Measurements from ENCODE around the gene PNMA6E. TPM values are rescaled to one million over a fixed set of nuclear protein-coding genes. Genes with fewer than 3 reads are reported as not detected.

Gene PNMA6E
- total and polyA plus RNA-seq, 9 of the 15 experiments (the other 6 are each of a cell fraction or from before 2014, with no cell fraction given): 0.03 TPM; not detected in 8

GRCh38 chrX:153447581-153447960 is 46.4 kb upstream of the PNMA6E start:
- WGBS (ENCODE audit: insufficient coverage, low coverage, missing lambda C conversion rate): 70% methylated on average over 4 of the region's 8 CpGs
- FAIRE-seq (no peak), DNase-seq (ENCODE audit: extremely low read depth in 1 of 4, low spot score in 3 of 4) (no peak), ATAC-seq (no peak)
- BruUV-seq (replicated peaks): no TSS peak
- POLR2A ChIA-PET: interaction anchor here (0.7 to 0.9 kb wide), 2 partner anchors 19 to 31 kb away, joined by 3 to 4 read pairs; no protein-coding TSS in a partner anchor
- Histone ChIP-seq H3K4me1 (replicated peaks in 1 of 2; ENCODE audit: control insufficient read depth in 2 of 2, insufficient read depth in 2 of 2, low read length in 2 of 2) (peaks cover 0 to 41% of the 10 kb centered on the region in 2 experiments; a peak in 2 of 5 replicates), H3K9ac (ENCODE audit: insufficient read depth in 1 of 2, low read depth in 2 of 2, low read length in 2 of 2) (no peak overlapping the region), H2AFZ (ENCODE audit: low read depth, low read length) (no peak overlapping the region), H3K27ac (ENCODE audit: extremely low read depth, low read depth, low read length) (no peak overlapping the region), H3K9me1 (ENCODE audit: control insufficient read depth, insufficient read depth, low read length) (no peaks in the 10 kb centered on the region), H3K9me3 (replicated peaks; ENCODE audit: control insufficient read depth, insufficient read depth, low read depth, low read length) (no peaks in the 10 kb centered on the region), H3K79me2 (ENCODE audit: control insufficient read depth, insufficient read depth, low read length) (no peaks in the 10 kb centered on the region), H3K27me3 (ENCODE audit: control insufficient read depth in 2 of 2, insufficient read depth in 2 of 2, low read length in 2 of 2) (no peaks in the 10 kb centered on the region), H3K4me3 (no peak overlapping the region), H3K36me3 (ENCODE audit: control insufficient read depth, insufficient read depth, low read length) (peaks cover 25% of the 10 kb centered on the region; the same call in 2 of the 3 replicates), H3K4me2 (ENCODE audit: insufficient read depth, low read length) (no peak overlapping the region), H4K20me1 (replicated peaks; ENCODE audit: control insufficient read depth, insufficient read depth, low read length) (no peaks in the 10 kb centered on the region)
- intact Hi-C loops (cut with micrococcal nuclease) (no loop called here), in situ Hi-C loops (cut with MboI) (no loop called here)
- CTCF ChIA-PET (ENCODE audit: low intra/inter-chr PET ratio): no interaction called here
- no peak for TF ChIP-seq MLLT1 (IDR thresholded peaks at IDR 0.05)
- no peak for TF ChIP-seq HLTF (IDR thresholded peaks at IDR 0.05)
- TF ChIP-seq ATF2 (CRISPR knock-in tag; IDR thresholded peaks at IDR 0.05): no peak
- TF ChIP-seq SP2 (IDR thresholded peaks at IDR 0.05; ENCODE audit: extremely low read depth, low read depth, low read length, poor library complexity, severe bottlenecking): no peak
- no peak for TF ChIP-seq ZNF23 (CRISPR knock-in tag; IDR thresholded peaks at IDR 0.05)
- no peak for TF ChIP-seq HCFC1 (IDR thresholded peaks at IDR 0.05; ENCODE audit: low read depth, low read length)
- no peak for TF ChIP-seq MAZ (CRISPR knock-in tag; conservative IDR thresholded peaks at IDR 0.05 in 1 of 2, IDR thresholded peaks at IDR 0.05 in 1 of 2)
- no peak for TF ChIP-seq REST (IDR thresholded peaks at IDR 0.05; ENCODE audit: borderline replicate concordance)
- no peak for TF ChIP-seq REST (CRISPR knock-in tag; IDR thresholded peaks at IDR 0.05; ENCODE audit: low read depth)

Measured in K562 (cell line).